HCT116 (cell line): ENCODE data around the gene LSM14A. TPM values are rescaled to one million over a fixed set of nuclear protein-coding genes. Genes with fewer than 3 reads are reported as not detected.

Experiments used
- ATAC-seq: fragments of 200-7000 bp; cut with Tn5 transposase; 2 replicates; pipeline ENCODE4 v1.9.1; 2020; ENCODE audit warnings: mild to moderate bottlenecking, moderate library complexity
- BruUV-seq: library from RNA; stranded (reverse); fragments of 400-500 nt; replicated peaks from 2 replicates; lab custom pipeline; 2021; lab: Mats Ljungman, UMichigan
- CTCF ChIA-PET: fragments of 300-600 bp; sonication (Branson Sonifier 250); formaldehyde crosslinking; loops from one replicate; lab custom pipeline; 2021; ENCODE audit warnings: antibody characterized with exemption; lab: Charles Lee
- POLR2A ChIA-PET: fragments of 300-600, 350-600 bp; sonication (Branson Sonifier 250); formaldehyde crosslinking; loops from one replicate; lab custom pipeline; 2021; ENCODE audit warnings: antibody characterized with exemption; lab: Charles Lee
- RAD21 ChIA-PET, 2 experiments: fragments of 300-600 bp; sonication (Branson Sonifier 250); formaldehyde crosslinking; loops; one replicate each; lab custom pipeline; 2023; ENCODE audit warnings: low total read pairs in 2 of 2; ENCODE audit not compliant: uncharacterized antibody in 2 of 2, unreplicated experiment in 2 of 2, low non-redundant PET in 1 of 2; lab: Charles Lee
- DNase-seq: peaks from one replicate; pipeline ENCODE4 v3.0.0-alpha.2; 2010; ENCODE audit warnings: low read depth, low spot score
- H2AFZ ChIP-seq: fragments of 200-600 bp; shearing (Covaris generic), sonication (generic); 2 replicates; pipeline ENCODE4 v1.6.1; 2017; ENCODE audit warnings: low read depth, mixed run types, mixed read lengths, antibody characterized with exemption, low read length; ENCODE audit not compliant: poor library complexity, severe bottlenecking
- H3K27ac ChIP-seq: 2 replicates; pipeline ENCODE4 v1.5.1; 2012; ENCODE audit warnings: low read depth, low read length
- H3K27me3 ChIP-seq: fragments of 200-600 bp; sonication (generic); 2 replicates; pipeline ENCODE4 v1.6.1; 2016; ENCODE audit warnings: mixed run types, low read length, mixed read lengths; ENCODE audit not compliant: insufficient read depth
- H3K36me3 ChIP-seq, 2 experiments: fragments of 200-500 bp in 1 of 2; fragments of 200-600 bp in 1 of 2; sonication (Bioruptor generic) in 1 of 2; sonication (generic) in 1 of 2; 2 replicates each; pipeline versions ENCODE4 v1.5.1 to v1.6.1; 2014 to 2016; ENCODE audit warnings: low read length in 2 of 2, inconsistent platforms in 1 of 2, mixed read lengths in 1 of 2, mixed run types in 1 of 2; ENCODE audit not compliant: insufficient read depth in 2 of 2, control insufficient read depth in 1 of 2
- H3K4me1 ChIP-seq, 2 experiments: fragments of 200-600 bp in 1 of 2; sonication (generic) in 1 of 2; 2 replicates each; pipeline versions ENCODE4 v1.5.1 to v1.6.1; 2012 to 2017; ENCODE audit warnings: low read length in 2 of 2, inconsistent platforms in 1 of 2, mild to moderate bottlenecking in 1 of 2, mixed read lengths in 1 of 2, mixed run types in 1 of 2, moderate library complexity in 1 of 2; ENCODE audit not compliant: insufficient read depth in 2 of 2, control insufficient read depth in 1 of 2
- H3K4me2 ChIP-seq: fragments of 200-600 bp; sonication (generic); 2 replicates; pipeline ENCODE4 v1.6.1; 2017; ENCODE audit warnings: mixed run types, low read length, mixed read lengths
- H3K4me3 ChIP-seq, 2 experiments: fragments of 200-600 bp in 1 of 2; sonication (generic) in 1 of 2; replicated peaks in 1 of 2; 2 replicates each; pipeline ENCODE4 v1.5.1; 2011 to 2016; ENCODE audit warnings: low read length in 2 of 2, control low read depth in 1 of 2, low read depth in 1 of 2, mild to moderate bottlenecking in 1 of 2, mixed read lengths in 1 of 2, mixed run types in 1 of 2
- H3K79me2 ChIP-seq: fragments of 200-600 bp; sonication (generic); 2 replicates; pipeline ENCODE4 v1.6.1; 2017; ENCODE audit warnings: mild to moderate bottlenecking, mixed run types, low read length, moderate library complexity, mixed read lengths; ENCODE audit not compliant: insufficient read depth
- H3K9ac ChIP-seq: fragments of 200-600 bp; sonication (generic); 2 replicates; pipeline ENCODE4 v1.6.1; 2016; ENCODE audit warnings: low read length, mixed read lengths
- H3K9me2 ChIP-seq: fragments of 200-600 bp; sonication (generic), shearing (Covaris generic); 2 replicates; pipeline ENCODE4 v1.6.1; 2017; ENCODE audit warnings: mixed run types, mild to moderate bottlenecking, moderate library complexity; ENCODE audit not compliant: insufficient read depth
- H3K9me3 ChIP-seq, 2 experiments: fragments of 200-500 bp in 1 of 2; fragments of 200-600 bp in 1 of 2; sonication (Bioruptor generic) in 1 of 2; sonication (generic) in 1 of 2; 2 replicates each; pipeline ENCODE4 v1.6.1; 2014 to 2017; ENCODE audit warnings: low read length in 2 of 2, mixed read lengths in 2 of 2, inconsistent platforms in 1 of 2, low read depth in 1 of 2, mild to moderate bottlenecking in 1 of 2, mixed run types in 1 of 2, moderate library complexity in 1 of 2; ENCODE audit not compliant: control insufficient read depth in 1 of 2, insufficient read depth in 1 of 2
- H4K20me1 ChIP-seq: fragments of 200-600 bp; sonication (generic), shearing (Covaris generic); 2 replicates; pipeline ENCODE4 v1.6.1; 2017; ENCODE audit warnings: mixed run types, mild to moderate bottlenecking, moderate library complexity; ENCODE audit not compliant: insufficient read depth
- CBX3 ChIP-seq: IDR thresholded peaks from 2 replicates; pipeline ENCODE4 v1.6.1; 2012; ENCODE audit warnings: low read depth
- CEBPB ChIP-seq: IDR thresholded peaks from 2 replicates; pipeline ENCODE4 v1.6.1; 2012; ENCODE audit warnings: low read depth
- EGR1 ChIP-seq: IDR thresholded peaks from 2 replicates; pipeline ENCODE4 v1.6.1; 2012; ENCODE audit warnings: low read depth
- ELF1 ChIP-seq: IDR thresholded peaks from 2 replicates; pipeline ENCODE4 v1.6.1; 2012; ENCODE audit warnings: low read depth, borderline replicate concordance
- EZH2 ChIP-seq: fragments of 200-600 bp; sonication (generic); IDR thresholded peaks from 2 replicates; pipeline ENCODE4 v1.6.1; 2017; ENCODE audit warnings: antibody characterized with exemption, mixed run types
- FOSL1 ChIP-seq: IDR thresholded peaks from 2 replicates; pipeline ENCODE4 v1.6.1; 2012; ENCODE audit warnings: low read depth
- JUND ChIP-seq: IDR thresholded peaks from 2 replicates; pipeline ENCODE4 v1.6.1; 2012
- POLR2A ChIP-seq: IDR thresholded peaks from 2 replicates; pipeline ENCODE4 v1.7.0; 2011; ENCODE audit warnings: borderline replicate concordance; ENCODE audit not compliant: insufficient read depth, insufficient read length; ENCODE audit errors: extremely low read depth
- POLR2AphosphoS5 ChIP-seq: IDR thresholded peaks from 2 replicates; pipeline ENCODE4 v1.6.1; 2011; ENCODE audit warnings: mild to moderate bottlenecking, low read depth, low read length, moderate library complexity
- RAD21 ChIP-seq: IDR thresholded peaks from 2 replicates; pipeline ENCODE4 v1.6.1; 2012; ENCODE audit warnings: low read depth, mild to moderate bottlenecking
- SIN3A ChIP-seq: IDR thresholded peaks from 2 replicates; pipeline ENCODE4 v1.6.1; 2012; ENCODE audit warnings: low read depth
- SP1 ChIP-seq: IDR thresholded peaks from 2 replicates; pipeline ENCODE4 v1.6.1; 2012; ENCODE audit warnings: low read depth
- TCF7L2 ChIP-seq: IDR thresholded peaks from 2 replicates; pipeline ENCODE4 v1.7.0; 2011; ENCODE audit warnings: borderline replicate concordance, inconsistent platforms; ENCODE audit not compliant: insufficient read depth, insufficient read length; ENCODE audit errors: extremely low read depth
- YY1 ChIP-seq: IDR thresholded peaks from 2 replicates; pipeline ENCODE4 v1.6.1; 2011; ENCODE audit warnings: low read length, low read depth, moderate library complexity, mild to moderate bottlenecking; ENCODE audit not compliant: insufficient replicate concordance; ENCODE audit errors: extremely low read depth
- ZFX ChIP-seq: fragments of 450-650 bp; IDR thresholded peaks from 2 replicates; pipeline ENCODE4 v1.6.1; 2017
- ZNF274 ChIP-seq: fragments of 200-500 bp; sonication (Bioruptor generic); IDR thresholded peaks from 2 replicates; pipeline ENCODE4 v1.6.1; 2014; ENCODE audit warnings: mild to moderate bottlenecking, low read depth, low read length, inconsistent platforms
- intact Hi-C: fragments of 100-400 bp; cut with micrococcal nuclease; formaldehyde crosslinking; loops from 2 replicates; pipeline ENCODE4 v1.10.0; 2022
- total RNA-seq: library from RNA; stranded (reverse); gene quantifications from one replicate; pipeline ENCODE4 v1.2.1, GENCODE V29; 2021; ENCODE audit not compliant: unreplicated experiment
- TF ChIP-seq, protein P1 (sequence below): IDR thresholded peaks from 2 replicates; pipeline ENCODE4 v1.6.1; 2012; ENCODE audit warnings: low read depth
- TF ChIP-seq, protein P2 (sequence below): IDR thresholded peaks from 2 replicates; pipeline ENCODE4 v1.6.1; 2012
- TF ChIP-seq, protein P3 (sequence below): IDR thresholded peaks from 2 replicates; pipeline ENCODE4 v1.6.1; 2012
- TF ChIP-seq, protein P4 (sequence below), 3 experiments: fragments of 200-600 bp in 1 of 3; sonication (generic) in 1 of 3; IDR thresholded peaks in 2 of 3; conservative IDR thresholded peaks in 1 of 3; 2 replicates each; pipeline ENCODE4 v1.5.1; 2012 to 2017; ENCODE audit warnings: low read depth in 2 of 3, low read length in 2 of 3, antibody characterized with exemption in 1 of 3, borderline replicate concordance in 1 of 3, control low read depth in 1 of 3, mild to moderate bottlenecking in 1 of 3, mixed read lengths in 1 of 3, mixed run types in 1 of 3, moderate library complexity in 1 of 3; ENCODE audit not compliant: insufficient read depth in 1 of 3

LSM14A gene
- total RNA-seq, 1 experiment from 2014 or later: 120 TPM

DNA sequence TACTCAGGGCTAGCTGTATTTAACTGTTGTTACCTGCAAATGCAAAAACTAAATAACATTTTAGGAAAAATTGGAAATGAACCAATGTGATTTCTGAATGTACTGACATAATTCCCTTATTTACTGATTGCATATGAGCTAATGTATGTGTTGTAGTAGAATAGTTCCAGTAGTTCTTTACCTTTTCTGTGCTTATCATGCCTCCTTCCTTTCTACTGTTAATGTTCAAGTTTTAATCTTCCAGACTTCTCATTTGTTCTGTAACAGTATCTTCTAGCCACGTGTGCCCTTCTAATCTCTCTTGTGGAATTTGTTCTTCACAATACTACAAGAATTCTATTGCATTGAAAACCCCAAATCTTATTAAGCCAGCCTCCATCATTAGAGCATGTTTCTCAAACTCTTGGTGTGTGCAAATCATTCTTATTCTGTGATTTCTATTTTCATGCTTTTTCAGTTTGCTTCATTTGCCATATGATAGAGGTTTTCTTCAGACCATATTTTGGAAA lies 17.7 kb downstream of the LSM14A start:
- intact Hi-C loops: no loop called here
- POLR2A ChIA-PET: no interaction called here
- no peak for TF ChIP-seq ELF1
- TF ChIP-seq, protein P1, sequence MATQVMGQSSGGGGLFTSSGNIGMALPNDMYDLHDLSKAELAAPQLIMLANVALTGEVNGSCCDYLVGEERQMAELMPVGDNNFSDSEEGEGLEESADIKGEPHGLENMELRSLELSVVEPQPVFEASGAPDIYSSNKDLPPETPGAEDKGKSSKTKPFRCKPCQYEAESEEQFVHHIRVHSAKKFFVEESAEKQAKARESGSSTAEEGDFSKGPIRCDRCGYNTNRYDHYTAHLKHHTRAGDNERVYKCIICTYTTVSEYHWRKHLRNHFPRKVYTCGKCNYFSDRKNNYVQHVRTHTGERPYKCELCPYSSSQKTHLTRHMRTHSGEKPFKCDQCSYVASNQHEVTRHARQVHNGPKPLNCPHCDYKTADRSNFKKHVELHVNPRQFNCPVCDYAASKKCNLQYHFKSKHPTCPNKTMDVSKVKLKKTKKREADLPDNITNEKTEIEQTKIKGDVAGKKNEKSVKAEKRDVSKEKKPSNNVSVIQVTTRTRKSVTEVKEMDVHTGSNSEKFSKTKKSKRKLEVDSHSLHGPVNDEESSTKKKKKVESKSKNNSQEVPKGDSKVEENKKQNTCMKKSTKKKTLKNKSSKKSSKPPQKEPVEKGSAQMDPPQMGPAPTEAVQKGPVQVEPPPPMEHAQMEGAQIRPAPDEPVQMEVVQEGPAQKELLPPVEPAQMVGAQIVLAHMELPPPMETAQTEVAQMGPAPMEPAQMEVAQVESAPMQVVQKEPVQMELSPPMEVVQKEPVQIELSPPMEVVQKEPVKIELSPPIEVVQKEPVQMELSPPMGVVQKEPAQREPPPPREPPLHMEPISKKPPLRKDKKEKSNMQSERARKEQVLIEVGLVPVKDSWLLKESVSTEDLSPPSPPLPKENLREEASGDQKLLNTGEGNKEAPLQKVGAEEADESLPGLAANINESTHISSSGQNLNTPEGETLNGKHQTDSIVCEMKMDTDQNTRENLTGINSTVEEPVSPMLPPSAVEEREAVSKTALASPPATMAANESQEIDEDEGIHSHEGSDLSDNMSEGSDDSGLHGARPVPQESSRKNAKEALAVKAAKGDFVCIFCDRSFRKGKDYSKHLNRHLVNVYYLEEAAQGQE: no peak
- no peak for TF ChIP-seq ZNF274
- TF ChIP-seq JUND: no peak
- no peak for TF ChIP-seq EGR1
- no peak for TF ChIP-seq CEBPB
- TF ChIP-seq, protein P2, sequence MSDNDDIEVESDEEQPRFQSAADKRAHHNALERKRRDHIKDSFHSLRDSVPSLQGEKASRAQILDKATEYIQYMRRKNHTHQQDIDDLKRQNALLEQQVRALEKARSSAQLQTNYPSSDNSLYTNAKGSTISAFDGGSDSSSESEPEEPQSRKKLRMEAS: no peak
- no peak for TF ChIP-seq POLR2A
- no peak for TF ChIP-seq SP1
- no peak for TF ChIP-seq YY1
- TF ChIP-seq CBX3: no peak
- no peak for TF ChIP-seq SIN3A
- TF ChIP-seq, protein P3, sequence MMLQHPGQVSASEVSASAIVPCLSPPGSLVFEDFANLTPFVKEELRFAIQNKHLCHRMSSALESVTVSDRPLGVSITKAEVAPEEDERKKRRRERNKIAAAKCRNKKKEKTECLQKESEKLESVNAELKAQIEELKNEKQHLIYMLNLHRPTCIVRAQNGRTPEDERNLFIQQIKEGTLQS: no peak
- TF ChIP-seq, protein P4, sequence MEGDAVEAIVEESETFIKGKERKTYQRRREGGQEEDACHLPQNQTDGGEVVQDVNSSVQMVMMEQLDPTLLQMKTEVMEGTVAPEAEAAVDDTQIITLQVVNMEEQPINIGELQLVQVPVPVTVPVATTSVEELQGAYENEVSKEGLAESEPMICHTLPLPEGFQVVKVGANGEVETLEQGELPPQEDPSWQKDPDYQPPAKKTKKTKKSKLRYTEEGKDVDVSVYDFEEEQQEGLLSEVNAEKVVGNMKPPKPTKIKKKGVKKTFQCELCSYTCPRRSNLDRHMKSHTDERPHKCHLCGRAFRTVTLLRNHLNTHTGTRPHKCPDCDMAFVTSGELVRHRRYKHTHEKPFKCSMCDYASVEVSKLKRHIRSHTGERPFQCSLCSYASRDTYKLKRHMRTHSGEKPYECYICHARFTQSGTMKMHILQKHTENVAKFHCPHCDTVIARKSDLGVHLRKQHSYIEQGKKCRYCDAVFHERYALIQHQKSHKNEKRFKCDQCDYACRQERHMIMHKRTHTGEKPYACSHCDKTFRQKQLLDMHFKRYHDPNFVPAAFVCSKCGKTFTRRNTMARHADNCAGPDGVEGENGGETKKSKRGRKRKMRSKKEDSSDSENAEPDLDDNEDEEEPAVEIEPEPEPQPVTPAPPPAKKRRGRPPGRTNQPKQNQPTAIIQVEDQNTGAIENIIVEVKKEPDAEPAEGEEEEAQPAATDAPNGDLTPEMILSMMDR (IDR thresholded peaks at IDR 0.05 in 2 of 3, conservative IDR thresholded peaks at IDR 0.05 in 1 of 3; ENCODE audit: borderline replicate concordance in 1 of 3, insufficient read depth in 1 of 3, low read depth in 2 of 3, low read length in 2 of 3): no peak
- no peak for TF ChIP-seq ZFX
- no peak for TF ChIP-seq EZH2
- no peak for TF ChIP-seq POLR2AphosphoS5
- no peak for TF ChIP-seq TCF7L2
- TF ChIP-seq RAD21: no peak
- TF ChIP-seq FOSL1: no peak
- no peak overlapping the region for H3K27ac ChIP-seq
- H3K79me2 ChIP-seq: peaks cover 99% of the 10 kb centered on the region
- no peaks in the 10 kb centered on the region for H3K4me1 ChIP-seq
- no peak overlapping the region for H2AFZ ChIP-seq
- H4K20me1 ChIP-seq: peaks cover 49% of the 10 kb centered on the region
- no peaks in the 10 kb centered on the region for H3K9me3 ChIP-seq
- H3K9me2 ChIP-seq: no peaks in the 10 kb centered on the region
- peaks cover 6 to 12% of the 10 kb centered on the region in 2 experiments for H3K36me3 ChIP-seq
- no peaks in the 10 kb centered on the region for H3K27me3 ChIP-seq
- H3K4me3 ChIP-seq: no peak overlapping the region
- no peak for ATAC-seq
- H3K4me2 ChIP-seq: no peak overlapping the region
- no TSS peak for BruUV-seq
- RAD21 ChIA-PET: no interaction called here
- no peak for DNase-seq
- CTCF ChIA-PET: no interaction called here
- no peak overlapping the region for H3K9ac ChIP-seq
